CD4-positive, alpha-beta T cell treated with Interleukin-4 for 1 hour (primary cell): Measurements from ENCODE around the gene PPP6R1.
A peak's percentile ranks its signal among the peaks of the same experiment; 100 is the strongest.

ENCODE experiments used
- DNase-seq, 2 donors: peaks; one replicate each; pipeline ENCODE4 v3.0.0-alpha.2; 2020 to 2022

Gene PPP6R1

DNA sequence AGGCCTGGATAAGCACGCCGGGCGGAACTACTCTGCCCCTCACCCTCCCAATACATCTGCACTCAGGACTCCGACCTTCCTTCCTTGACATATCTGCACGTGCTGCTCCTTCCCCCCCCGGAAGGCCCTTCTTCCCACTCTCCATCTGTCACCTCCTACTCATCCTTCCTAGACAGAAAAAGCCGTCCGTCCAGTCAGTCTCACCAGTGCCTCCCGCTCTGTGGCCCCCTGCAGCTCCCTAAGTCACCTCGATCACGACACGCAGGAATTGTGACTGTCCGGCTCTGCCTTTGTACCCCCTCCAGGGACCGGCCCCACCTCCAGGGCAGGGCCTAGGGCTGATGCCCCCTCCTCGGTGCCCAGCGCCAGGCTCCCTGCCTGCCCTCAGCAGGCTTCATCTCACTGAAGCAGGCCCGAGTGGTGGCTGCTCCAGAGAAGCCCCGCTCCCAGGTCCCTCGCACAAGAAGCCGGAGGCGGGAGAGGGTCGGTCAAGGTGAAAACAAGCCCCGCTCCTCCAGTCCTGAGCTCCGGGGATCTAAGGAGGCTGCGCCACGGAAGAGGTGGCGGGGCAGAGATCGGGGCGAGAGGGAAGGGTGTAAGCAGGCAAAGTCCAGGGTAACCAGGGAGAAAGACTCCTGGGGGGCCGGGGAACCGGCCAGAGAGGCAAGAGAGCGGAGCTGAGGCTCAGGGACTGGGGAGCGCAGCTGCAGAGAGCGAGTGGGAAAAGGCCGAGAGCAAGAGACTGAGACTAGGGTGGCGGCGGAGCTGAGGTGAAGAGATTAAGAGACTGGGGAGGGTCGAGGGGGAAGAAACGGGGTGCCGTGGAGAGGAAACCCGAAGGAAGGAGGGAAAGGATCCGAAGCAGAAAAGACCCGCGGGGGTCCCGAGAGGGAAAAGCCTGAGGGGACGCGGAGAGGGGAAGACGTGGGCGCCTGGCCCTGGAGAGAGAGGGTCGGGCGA lies 1.1 kb downstream of the PPP6R1 start:
- peak in 1 of 2 donors; percentile 19 for DNase-seq

DNA sequence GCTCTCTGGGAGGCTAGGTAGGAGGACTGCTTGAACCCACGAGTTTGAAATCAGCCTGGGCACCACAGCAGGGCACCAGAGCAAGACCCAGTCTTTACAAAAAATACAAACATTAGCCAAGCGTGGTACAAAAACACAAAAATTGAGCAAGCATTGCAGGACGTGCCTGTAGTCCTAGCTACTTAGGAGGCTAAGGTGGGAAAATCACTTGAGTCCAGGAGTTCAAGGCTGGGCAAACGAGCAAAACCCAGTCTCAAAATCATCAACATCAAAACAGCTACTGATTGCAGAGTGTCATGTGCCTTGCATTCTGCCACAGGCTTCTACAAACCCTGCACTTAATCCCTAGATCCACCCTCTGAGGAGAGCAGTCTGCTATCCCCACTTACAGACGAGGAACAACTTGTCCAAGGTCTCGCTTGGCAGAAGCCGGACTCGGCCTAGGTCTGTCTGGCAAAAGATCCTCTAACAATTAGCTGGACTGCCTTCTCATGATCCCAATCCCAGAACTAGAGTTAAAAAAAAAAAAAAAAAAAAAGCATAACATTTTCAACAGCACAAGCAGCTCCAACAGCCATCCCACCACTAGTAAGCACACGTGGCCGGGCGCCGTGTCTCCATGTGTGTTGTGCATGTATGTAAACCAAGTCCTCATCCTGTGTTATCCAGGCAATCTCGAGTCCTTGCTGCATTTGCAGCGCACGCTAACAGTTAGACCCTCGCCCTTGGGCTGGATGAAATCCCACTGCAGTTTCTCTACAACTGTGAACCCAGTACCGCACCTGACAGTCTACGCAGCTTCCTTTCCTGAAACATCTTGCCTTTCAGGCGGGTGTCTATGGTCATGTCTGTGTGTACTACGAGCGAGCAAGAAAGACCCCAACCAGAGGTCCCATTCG lies 2.0 kb downstream of the PPP6R1 start:
- DNase-seq: peak in 1 of 2 donors; percentile 13

DNA sequence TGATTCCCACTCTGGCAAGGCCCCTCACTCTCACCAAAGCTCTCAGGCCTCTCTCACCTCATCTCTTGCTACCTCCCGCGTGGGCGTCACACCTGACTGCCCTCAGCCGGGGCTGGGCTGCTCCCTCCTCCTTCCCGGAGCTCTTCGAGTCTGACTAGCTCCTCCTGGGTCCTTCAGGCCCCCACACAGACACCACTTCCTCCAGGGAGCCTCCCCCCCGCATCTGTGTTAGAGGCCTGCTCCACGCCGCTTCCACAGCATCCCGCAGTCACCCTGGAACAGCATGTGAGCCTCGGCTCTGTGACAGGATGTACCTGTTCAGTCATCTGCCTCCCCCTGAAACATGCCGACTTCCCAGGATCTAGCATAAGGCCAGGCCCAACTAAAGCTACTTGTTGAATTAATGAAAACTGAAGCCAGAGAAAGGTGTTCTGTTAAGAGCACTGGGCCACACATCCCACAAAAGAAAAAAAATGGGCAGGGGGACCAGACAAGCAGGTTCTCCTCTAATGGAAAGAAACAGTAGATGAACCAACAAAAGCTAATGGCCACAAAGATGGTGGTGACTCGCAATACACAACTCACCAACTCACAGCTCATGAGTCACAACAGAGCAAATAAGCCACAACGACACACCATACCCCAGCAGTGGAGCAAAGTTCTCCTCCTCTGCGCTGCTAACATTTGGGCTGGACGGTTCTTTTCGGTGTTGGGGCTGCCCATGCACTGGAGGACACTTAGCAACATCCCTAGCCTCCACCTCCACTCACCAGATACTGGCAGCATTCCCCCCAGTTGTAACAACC lies 3.0 kb downstream of the PPP6R1 start:
- peak; percentile 52 to 59 for DNase-seq

DNA sequence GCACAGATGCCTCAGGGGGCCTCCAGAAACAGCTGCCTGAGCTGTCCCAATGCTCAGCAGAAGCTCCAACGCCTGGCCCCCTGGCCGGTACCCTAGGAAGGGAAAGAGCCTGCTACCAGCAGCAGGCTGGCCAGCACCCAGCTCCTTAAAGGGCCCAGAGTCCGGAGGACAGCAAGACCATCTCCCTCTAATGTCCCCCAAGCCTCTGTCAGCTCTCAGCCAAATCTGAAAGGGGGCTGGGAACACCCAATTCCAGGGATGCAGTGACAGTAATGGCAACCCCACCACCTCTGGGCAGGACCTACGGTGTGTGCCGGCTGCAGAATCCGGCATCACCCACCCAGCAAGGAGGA lies 4.2 kb downstream of the PPP6R1 start:
- no peak for DNase-seq

DNA sequence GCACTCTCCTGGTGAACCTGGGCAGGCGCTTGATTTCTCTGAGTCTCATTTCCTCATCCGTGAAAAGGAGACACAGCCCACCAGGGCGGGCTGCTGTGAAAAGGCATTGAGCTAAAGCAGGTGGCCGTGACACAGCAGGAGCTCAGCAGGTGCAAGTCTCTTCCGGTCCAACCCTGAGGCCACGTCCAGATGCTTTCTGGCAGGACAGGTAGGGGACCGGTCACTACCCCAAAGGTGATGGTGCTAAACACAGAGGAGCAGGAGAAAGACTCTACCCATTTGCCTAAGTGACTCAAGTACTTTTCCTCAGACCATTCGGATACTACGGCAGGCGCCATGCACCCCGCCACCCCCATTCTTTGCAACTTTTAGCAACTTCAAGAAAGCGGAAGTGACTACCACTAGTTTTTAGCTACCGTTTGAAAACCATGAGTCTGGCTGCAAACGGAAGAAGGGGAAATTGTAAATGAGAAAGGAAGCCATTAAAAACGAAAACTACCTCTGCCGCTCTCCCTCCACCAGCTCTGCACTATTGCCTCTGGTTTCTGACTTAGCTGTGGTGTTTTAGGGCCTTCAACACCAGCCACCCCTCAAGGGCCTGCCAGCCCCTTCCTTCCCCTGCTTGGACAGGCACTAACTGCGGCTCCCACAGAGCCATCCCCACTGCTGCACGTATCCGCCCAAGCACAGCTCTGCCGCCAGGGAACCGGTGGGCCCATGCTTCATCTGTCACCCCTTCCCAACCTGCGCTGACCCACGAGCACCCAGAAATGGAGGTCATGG lies 4.8 kb downstream of the PPP6R1 start:
- peak; percentile 72 to 78 for DNase-seq

DNA sequence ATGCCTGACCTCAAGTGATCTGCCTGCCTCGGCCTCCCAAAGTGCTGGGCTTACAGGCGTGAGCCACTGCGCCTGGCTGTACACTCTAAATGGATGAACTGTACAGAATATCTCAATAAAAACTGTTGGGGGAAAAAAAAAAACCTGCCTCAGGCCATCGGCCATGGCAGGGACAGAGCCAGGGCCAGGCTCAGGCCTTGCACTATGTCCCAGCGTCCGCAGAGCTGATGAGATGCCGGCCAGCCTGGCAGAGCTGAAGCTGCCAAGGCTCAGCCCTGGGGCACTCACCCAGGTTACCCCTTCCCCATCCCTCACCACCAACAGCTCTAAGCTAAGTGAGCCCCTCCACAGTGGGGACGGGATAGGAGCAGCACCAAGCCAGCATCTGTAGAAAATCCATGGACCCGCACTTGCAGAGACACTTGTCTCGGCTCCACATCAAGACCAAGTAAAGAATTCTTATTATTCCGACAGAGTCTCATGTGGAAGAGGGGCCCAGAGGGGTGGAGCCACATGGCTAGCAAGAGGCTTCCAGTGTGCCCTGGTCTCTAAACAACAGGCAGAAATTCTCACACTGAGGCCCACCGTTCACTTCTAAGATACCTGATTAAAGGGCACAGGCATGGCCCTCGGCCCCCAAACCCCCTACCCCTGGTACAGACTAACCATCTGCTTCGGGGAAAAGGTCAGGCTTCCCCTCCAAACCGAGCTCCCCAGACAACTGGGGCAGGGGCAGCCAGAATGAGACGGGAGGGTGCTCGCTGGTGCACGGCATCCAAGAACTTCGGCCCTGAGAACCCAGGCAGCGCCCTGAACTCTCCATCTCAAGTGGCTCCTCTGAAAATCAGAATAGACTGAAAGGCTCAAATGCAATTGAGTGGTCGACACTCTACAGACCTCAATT lies 5.8 kb downstream of the PPP6R1 start:
- DNase-seq: no peak

DNA sequence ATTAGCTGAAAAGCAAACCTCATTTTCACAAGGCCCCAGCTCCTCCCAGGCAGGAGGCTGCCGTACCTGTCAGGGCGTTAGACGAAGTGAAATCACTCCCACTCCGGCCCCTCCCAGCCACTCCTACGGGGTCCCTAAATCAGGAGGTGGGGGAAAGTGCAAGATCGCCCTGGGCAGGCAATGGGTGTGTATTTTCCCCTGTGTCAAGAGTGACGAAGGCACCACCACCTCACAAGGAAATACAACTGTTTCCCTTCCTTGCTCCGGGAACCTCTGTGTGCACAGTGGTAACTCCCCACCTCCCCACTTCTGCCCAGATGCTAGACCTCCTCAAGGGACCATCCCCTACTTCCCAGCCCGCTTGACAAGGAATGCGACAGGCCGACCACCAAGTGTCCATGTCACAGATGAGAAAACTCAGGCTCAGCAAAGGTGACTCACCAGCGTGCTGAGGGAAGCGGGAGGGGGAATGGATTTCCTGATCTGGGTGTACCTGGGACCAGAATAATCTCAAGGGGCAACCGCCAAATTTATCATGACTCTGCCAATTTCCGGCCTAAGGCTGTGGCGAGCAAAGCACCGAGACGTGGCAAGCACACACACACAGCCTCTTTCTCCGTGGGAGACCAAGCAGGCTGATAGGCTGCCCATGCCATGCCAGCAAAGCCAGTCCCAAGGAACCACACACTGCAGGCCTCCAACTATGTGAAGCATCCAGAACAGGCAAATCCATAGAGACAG lies 7.3 kb downstream of the PPP6R1 start:
- DNase-seq: peak; percentile 43 to 57

DNA sequence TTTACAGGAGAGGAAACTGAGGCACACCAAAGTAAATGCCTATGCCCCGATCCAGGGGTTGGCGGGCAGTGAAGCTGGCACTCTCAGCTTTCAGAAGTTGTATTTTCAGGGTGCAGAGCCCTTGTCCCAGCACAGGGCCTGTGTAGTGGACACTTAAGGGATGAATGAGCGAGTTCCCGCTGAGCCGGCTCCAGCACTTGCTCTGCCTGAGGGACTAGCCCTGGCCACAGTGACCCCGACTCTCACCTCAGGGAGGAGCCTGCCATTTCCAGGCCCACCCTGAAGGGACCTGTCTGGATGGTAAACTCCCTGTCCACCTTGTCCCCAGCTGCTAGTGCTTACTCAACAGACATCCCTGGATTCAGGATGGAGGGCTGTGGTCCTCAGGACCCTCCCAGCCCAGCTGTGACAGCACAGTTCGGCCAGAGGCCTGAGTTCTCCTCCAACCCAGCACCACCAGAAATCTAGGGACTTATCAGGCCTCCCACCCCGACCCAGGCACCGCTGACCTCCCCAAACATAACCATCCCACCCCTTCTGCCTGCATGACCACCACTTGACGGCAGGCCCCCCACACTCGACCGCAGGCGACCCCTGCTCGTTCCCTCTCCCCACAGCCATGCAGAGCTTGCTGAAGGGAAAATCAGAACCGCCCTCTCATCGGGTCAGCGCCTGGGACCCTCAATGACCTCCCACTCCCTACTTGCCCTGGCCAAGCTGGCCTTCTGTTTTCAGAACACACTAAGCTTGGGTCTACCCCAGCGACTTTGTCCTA lies 8.4 kb downstream of the PPP6R1 start:
- no peak for DNase-seq

DNA sequence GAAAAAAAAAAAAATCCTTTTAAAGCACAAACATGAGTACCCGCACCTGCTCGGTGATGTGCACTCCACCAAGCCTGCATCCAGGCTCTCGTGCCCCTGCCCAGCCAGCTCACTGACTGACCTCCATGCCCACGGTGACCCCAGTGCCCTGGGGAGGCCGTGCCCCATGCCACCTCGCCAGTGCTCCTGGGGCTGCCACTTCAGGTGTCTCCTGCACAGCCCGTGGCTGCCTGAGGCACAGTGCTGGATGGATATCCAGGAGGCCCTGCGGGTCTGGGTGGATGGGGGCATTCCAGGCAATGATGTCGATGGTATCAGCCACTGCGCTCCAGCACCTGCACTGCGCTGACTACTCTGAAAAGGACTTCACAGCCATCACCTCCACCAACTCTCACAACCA lies 9.0 kb downstream of the PPP6R1 start:
- no peak for DNase-seq

DNA sequence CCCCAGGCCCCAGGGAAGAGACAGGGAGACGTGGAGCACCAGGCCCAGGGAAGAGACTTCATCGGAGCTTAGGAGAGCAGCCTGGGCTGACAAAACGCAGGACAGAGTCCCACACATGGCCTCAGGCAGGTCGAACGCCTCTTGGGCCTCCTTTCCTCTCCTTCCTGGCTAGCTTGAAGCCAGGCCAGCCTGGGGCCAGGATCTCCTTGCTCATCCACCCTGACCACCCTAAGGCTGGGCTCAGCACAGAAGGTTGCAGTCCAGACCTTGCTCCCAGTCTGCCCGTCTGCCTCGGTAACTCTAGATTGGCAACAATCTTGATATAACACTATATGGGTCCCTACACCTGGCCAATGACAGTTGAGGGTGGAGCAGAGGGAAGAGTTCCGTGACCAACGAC lies 10.1 kb downstream of the PPP6R1 start:
- no peak for DNase-seq

DNA sequence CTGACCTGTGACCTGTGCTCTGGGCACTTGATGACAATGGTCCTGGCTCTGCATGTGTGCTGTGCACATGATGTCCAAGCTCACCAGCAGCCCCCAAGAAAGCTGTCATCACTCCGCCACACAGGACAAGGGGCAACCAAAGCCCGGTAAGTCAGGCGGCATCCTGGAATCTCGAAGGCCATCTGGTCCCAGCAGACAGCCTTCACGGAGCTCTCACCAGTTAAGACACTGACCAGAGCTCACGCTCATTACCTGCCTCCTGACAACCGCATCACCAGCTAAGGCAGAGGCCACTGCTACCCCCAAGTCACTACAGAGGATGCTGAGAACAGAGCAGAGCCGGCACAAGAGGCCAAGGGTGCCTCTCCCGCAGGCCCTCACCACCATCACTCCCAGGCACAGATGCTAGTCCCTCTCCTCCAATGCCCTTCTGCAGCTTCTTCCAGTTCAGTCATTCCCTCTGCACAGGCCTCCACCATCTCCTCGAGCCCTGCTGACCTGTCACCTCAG lies 10.6 kb downstream of the PPP6R1 start:
- no peak for DNase-seq

DNA sequence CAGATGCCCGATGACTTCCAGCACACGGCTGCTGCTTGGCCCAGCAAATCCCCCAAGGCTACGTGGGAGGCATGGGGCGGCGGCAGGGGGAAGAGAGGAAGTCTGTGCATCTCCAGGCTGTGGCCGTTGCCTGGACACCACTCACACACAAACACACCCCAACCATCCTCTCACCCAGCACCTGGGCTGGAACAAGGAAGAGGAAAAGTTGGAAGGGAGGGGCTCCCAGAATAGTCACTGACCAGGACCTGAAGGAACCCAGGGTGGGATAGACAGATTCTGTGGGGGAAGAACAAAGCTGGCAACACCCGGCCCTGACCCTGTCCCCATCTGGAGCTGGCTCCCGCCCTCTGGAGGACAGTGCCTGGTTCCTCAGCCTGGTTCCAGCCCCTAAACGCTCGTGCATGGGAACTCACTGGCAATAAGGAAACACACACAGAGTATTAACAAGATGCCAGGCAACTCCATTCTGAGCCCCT lies 11.2 kb downstream of the PPP6R1 start:
- DNase-seq: no peak

DNA sequence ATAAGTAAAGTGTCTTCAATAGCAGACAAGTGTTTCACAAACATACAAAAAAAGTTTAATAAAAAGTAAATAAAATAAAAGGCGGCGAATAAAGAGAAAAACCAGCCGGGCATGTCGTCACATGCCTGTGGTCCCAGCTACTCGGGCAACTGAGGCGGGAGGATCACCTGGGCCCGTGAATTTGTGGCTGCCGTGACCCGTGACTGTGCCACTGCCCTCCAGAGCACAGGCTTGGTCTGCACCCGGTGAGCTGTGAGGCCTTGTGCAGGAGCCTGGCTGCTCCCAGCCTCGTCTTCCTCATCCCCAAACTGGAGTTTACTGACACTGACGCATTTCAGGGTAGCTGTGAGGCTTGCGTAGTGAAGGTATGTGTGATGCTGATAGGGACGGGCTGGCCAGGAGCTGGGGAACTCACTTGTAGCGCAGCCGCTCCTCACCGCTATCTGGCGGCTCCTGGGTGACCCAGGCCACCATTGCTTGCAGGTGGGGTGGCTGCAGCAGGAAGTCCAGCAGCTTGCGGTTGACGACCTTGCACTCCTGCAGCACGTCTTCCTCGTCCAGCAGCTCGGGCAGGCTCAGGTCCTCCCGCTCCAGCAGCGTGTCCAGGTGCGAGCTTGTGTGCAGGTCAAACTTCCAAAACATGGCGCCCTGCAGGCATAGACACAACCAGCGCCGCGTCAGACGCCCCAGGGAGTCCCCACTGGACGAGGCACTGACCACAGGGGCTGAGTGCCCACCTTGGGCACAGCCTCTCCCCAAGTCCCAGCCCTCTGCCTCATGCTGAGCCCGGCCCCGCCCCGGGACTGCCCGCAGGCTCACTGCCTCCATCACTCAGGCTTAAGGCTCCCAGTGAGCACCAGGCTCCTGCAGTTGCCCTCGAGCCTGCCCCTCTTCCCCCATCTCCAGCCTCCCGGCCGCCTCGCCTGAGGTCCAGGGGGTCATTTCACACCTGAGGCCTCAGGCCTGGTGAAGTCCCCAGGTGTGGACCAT lies 12.1 kb downstream of the PPP6R1 start:
- no peak for DNase-seq

DNA sequence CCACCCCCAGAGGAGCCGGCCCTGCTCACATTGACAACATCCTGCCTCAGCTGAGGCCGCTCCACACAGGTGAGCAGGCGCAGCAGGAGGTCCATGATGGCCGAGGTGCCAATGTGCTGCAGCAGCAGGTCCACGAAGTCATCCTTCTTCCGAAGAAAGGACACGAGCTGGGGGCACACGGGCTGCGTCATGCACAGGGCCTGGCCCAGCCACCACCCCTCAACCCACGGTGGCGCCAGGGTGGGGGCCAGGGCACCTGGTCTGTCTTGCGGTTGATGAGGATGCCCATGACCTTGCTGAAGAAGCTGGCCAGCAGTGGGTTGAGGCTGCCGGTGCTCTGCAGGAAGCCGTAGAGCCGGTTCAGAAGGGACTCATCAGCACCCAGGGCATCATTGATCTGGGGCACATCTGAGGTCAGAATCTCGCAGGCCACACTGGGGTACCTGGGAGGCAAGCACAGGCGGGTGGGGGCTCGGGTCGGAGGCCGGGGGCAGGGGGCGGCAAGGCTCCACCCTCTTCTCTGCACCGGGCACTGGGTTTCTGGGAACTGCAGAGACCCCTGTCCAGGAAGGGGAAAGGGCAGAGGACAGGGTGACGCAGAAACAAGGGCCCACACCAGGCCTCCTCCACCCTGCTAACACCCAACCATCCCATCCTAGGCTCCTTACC lies 13.4 kb downstream of the PPP6R1 start:
- no peak for DNase-seq

DNA sequence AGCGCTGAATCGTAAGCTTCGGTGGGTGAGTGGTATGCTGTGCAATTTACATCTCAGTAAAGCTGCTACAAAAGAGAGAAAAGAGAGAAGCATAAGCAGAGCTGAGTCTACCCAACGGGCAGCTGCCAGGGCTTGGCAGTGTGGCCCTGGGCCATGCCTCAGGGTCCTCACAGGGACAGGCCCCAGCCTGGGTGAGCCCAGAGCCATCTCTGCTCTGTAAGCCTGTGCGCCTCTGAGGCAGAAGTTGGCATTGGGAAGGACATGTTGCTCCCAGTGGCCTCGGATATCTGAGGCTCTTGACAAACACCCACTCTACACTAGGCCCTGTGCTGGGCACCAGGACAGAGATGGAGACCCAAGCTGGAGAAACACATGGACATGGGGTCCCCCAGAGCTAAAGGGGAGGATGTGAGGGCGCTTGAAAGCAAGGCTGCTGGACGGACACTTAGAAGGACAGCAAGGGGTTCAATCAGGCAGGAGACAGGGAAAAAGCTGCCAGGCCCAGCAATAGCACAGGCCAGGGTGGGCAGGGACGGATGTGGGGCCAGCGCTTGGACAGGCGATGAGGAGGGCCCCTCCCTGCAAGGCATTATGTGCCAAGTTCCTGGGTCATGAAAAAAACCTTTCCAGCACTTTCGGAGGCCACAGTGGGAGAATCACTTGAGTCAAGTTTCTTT lies 14.7 kb downstream of the PPP6R1 start:
- DNase-seq: no peak

DNA sequence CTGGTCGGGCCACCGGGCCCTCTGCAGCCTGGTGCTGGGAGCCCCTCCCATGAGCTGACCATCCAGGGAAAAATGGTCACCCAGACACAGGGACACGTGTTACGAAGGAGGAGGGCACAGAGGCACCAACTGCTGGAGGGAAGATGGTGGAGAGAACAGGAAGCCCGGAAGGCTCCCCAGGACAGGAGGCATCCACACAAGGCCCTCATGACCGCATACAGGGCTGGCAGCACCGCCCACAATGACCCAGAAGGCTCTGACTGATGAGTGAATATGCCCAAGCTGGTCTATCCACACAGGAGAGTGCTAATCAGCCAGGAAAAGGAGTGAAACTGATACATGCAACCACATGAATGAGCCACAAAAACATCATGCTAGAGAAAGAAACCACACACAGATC lies 16.3 kb downstream of the PPP6R1 start:
- no peak for DNase-seq
